MCF 10A (cell line): ENCODE data around the gene RPTOR. TPM values are rescaled to one million over a fixed set of nuclear protein-coding genes. Genes with fewer than 3 reads are reported as not detected.
"Not testable (repeated sequence)": the region's sequence is repeated elsewhere in the genome, so short reads cannot be mapped to it uniquely, and the experiment has no call there.

Experiments
- BruUV-seq: library from RNA; stranded (reverse); fragments of 400-500 nt; replicated peaks from 2 replicates; lab custom pipeline; 2021; lab: Mats Ljungman, UMichigan
- CTCF ChIA-PET: fragments of 300-600 bp; sonication (Branson Sonifier 250); formaldehyde crosslinking; extraction: SDS; loops from one replicate; lab custom pipeline; 2021; ENCODE audit warnings: antibody characterized with exemption, inconsistent platforms; lab: Yijun Ruan, JAX
- POLR2A ChIA-PET: fragments of 300-600, 350-650 bp; sonication (Branson Sonifier 250); formaldehyde crosslinking; extraction: SDS; loops from one replicate; lab custom pipeline; 2020; ENCODE audit warnings: antibody characterized with exemption, inconsistent platforms; lab: Yijun Ruan, JAX
- DNase-seq: peaks from one replicate; pipeline ENCODE4 v3.0.0-alpha.2; 2018; ENCODE audit not compliant: unreplicated experiment
- H3K27ac Mint-ChIP-seq: one replicate; pipeline ENCODE4 v1.8.0; 2022; ENCODE audit warnings: mild to moderate bottlenecking, low read depth, mixed read lengths; ENCODE audit not compliant: unreplicated experiment
- H3K27me3 Mint-ChIP-seq: one replicate; pipeline ENCODE4 v1.8.0; 2022; ENCODE audit warnings: mixed read lengths; ENCODE audit not compliant: insufficient read depth, unreplicated experiment
- H3K36me3 Mint-ChIP-seq: one replicate; pipeline ENCODE4 v1.8.0; 2022; ENCODE audit warnings: mild to moderate bottlenecking, moderate library complexity, mixed read lengths; ENCODE audit not compliant: insufficient read depth, unreplicated experiment
- H3K4me1 Mint-ChIP-seq: one replicate; pipeline ENCODE4 v1.8.0; 2022; ENCODE audit warnings: mixed read lengths; ENCODE audit not compliant: insufficient read depth, unreplicated experiment
- H3K4me3 Mint-ChIP-seq: one replicate; pipeline ENCODE4 v1.8.0; 2022; ENCODE audit warnings: mild to moderate bottlenecking, moderate library complexity, mixed read lengths; ENCODE audit not compliant: unreplicated experiment
- H3K9me3 Mint-ChIP-seq: one replicate; pipeline ENCODE4 v1.8.0; 2022; ENCODE audit warnings: mixed read lengths; ENCODE audit not compliant: unreplicated experiment
- intact Hi-C: fragments of 100-400 bp; cut with micrococcal nuclease; formaldehyde crosslinking; loops from 2 replicates; pipeline ENCODE4 v1.14.1; 2022
- total RNA-seq: library from RNA; stranded (reverse); gene quantifications from 2 replicates; pipeline ENCODE4 v1.2.3, GENCODE V29; 2022
- TF ChIP-seq, protein P1 (sequence below): fragments of 200-600 bp; IDR thresholded peaks from one replicate; pipeline ENCODE4 v1.8.0; 2022; ENCODE audit warnings: antibody characterized with exemption, mild to moderate bottlenecking; ENCODE audit not compliant: unreplicated experiment

The RPTOR gene
- total RNA-seq, 1 experiment from 2014 or later: 41.3 TPM

DNA sequence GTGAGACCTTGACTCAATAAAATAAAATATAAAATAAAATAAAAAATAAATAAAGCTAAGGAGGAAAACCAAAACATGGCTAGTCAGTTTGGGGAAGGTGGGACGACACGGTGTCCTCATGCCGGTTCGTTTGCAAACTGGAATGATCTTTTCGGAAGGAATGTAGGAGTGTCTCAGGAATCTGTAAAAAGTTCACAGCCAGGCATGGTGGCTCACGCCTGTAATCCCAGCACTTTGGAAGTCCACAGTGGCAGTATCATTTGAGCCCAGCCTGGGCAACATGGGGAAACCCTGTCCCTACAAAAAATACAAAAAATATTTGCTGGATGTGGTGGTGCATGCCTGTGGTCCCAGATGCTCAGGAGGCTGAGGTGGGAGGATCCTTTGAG is 14.7 kb upstream of the RPTOR start:
- TF ChIP-seq, protein P1, sequence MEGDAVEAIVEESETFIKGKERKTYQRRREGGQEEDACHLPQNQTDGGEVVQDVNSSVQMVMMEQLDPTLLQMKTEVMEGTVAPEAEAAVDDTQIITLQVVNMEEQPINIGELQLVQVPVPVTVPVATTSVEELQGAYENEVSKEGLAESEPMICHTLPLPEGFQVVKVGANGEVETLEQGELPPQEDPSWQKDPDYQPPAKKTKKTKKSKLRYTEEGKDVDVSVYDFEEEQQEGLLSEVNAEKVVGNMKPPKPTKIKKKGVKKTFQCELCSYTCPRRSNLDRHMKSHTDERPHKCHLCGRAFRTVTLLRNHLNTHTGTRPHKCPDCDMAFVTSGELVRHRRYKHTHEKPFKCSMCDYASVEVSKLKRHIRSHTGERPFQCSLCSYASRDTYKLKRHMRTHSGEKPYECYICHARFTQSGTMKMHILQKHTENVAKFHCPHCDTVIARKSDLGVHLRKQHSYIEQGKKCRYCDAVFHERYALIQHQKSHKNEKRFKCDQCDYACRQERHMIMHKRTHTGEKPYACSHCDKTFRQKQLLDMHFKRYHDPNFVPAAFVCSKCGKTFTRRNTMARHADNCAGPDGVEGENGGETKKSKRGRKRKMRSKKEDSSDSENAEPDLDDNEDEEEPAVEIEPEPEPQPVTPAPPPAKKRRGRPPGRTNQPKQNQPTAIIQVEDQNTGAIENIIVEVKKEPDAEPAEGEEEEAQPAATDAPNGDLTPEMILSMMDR: no peak
- H3K9me3 Mint-ChIP-seq: no peaks in the 10 kb centered on the region
- H3K36me3 Mint-ChIP-seq: no peaks in the 10 kb centered on the region
- H3K27me3 Mint-ChIP-seq: no peaks in the 10 kb centered on the region
- no TSS peak for BruUV-seq
- intact Hi-C loops: no loop called here
- DNase-seq: no peak
- H3K4me3 Mint-ChIP-seq: no peak overlapping the region
- H3K4me1 Mint-ChIP-seq: peaks cover 8% of the 10 kb centered on the region
- H3K27ac Mint-ChIP-seq: no peak overlapping the region
- POLR2A ChIA-PET: interaction anchor here (0.8 to 1.2 kb wide), 2 partner anchors 9 to 28 kb away, joined by 3 to 4 read pairs; no protein-coding TSS in a partner anchor
- CTCF ChIA-PET: no interaction called here

DNA sequence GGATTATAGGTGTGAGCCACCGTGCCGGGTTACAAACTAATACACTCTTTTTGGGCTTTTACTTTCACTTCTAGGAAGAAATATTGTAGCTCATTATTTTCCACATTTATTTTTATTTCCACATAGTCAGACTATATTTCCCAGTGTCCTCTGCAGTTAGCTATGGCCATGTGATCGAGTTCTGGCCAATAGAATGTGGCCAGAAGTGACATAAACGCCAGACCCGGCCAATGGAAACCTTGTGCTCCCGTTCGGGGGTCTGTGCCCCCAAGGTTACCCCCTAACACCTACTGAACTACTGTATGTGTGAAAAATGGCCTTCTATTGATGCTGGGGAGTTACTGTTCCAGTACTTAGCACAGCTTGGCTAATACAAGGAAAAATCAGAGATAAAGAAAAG is 13.2 kb upstream of the RPTOR start:
- DNase-seq: no peak
- no peaks in the 10 kb centered on the region for H3K9me3 Mint-ChIP-seq
- H3K27me3 Mint-ChIP-seq: no peaks in the 10 kb centered on the region
- no TSS peak for BruUV-seq
- no peaks in the 10 kb centered on the region for H3K36me3 Mint-ChIP-seq
- ChIA-PET CTCF (interaction anchor here (0.7 kb wide), 1 partner anchor 9 kb away, joined by 3 read pairs; no protein-coding TSS in a partner anchor), POLR2A (interaction anchor here (0.7 kb wide), 1 partner anchor 551 kb away, joined by 3 read pairs; no protein-coding TSS in a partner anchor)
- H3K27ac Mint-ChIP-seq: no peak overlapping the region
- TF ChIP-seq, protein P1: no peak
- H3K4me1 Mint-ChIP-seq: peaks cover 8% of the 10 kb centered on the region
- no peak overlapping the region for H3K4me3 Mint-ChIP-seq
- intact Hi-C loops: no loop called here

DNA sequence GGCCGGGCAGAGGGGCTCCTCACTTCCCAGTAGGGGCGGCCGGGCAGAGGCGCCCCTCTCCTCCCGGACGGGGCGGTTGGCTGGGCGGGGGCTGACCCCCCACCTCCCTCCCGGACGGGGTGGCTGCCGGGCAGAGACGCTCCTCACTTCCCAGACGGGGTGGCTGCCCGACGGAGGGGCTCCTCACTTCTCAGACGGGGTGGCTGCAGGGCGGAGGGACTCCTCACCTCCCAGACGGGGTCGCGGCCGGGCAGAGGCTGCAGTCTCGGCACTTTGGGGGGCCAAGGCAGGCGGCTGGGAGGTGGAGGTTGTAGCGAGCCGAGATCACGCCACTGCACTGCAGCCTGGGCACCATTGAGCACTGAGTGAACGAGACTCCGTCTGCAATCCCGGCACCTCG is 7.3 kb upstream of the RPTOR start:
- H3K36me3 Mint-ChIP-seq, DNase-seq, intact Hi-C loops, H3K27ac Mint-ChIP-seq, H3K4me1 Mint-ChIP-seq, H3K9me3 Mint-ChIP-seq, H3K27me3 Mint-ChIP-seq, CTCF ChIA-PET, POLR2A ChIA-PET, H3K4me3 Mint-ChIP-seq, BruUV-seq: not testable (repeated sequence)

DNA sequence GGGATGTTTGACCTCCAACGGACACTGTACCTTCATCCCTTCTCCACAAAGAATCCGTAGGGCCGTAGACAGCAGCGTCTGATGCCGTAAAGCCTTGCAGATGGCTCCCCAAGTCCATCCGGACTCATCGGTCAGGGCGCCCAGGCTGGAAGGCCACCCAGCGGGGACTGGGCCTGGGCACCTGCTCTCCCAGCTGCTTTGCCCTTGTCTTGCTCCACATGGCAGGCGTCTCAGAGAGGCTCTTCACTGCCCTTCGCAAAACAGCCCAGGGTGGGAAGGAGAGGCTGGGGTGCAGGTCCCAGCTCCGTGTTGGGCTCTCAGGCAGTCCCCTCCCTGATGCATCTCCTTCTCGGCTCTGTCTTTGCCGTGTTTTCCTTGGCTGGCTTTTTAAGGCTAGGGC is 6.2 kb upstream of the RPTOR start:
- TF ChIP-seq, protein P1: no peak
- Mint-ChIP-seq H3K4me1 (no peaks in the 10 kb centered on the region), H3K36me3 (no peaks in the 10 kb centered on the region), H3K4me3 (no peak overlapping the region), H3K27me3 (no peaks in the 10 kb centered on the region), H3K9me3 (no peaks in the 10 kb centered on the region), H3K27ac (no peak overlapping the region)
- intact Hi-C loops: no loop called here
- CTCF ChIA-PET: interaction anchor here (0.8 kb wide), 1 partner anchor 93 kb away, joined by 3 read pairs; no protein-coding TSS in a partner anchor
- no peak for DNase-seq
- POLR2A ChIA-PET: no interaction called here
- no TSS peak for BruUV-seq
